GM12878 (cell line): Measurements from ENCODE around the gene PDK1. TPM values are rescaled to one million over a fixed set of nuclear protein-coding genes. Genes with fewer than 3 reads are reported as not detected.

Source experiments
- ATAC-seq: fragments of 200-7000 bp; cut with Tn5 transposase; 3 replicates; pipeline ENCODE4 v1.9.1; 2020; ENCODE audit warnings: mild to moderate bottlenecking, moderate library complexity
- BruUV-seq: library from RNA; stranded (reverse); fragments of 400-500 nt; replicated peaks from 2 replicates; lab custom pipeline; 2021; lab: Mats Ljungman, UMichigan
- CTCF ChIA-PET: fragments of 300-600 bp; sonication (Branson Sonifier 250); formaldehyde crosslinking; extraction: SDS; loops from one replicate; lab custom pipeline; 2021; ENCODE audit warnings: inconsistent platforms; lab: Yijun Ruan, JAX
- POLR2A ChIA-PET: fragments of 350-600 bp; formaldehyde crosslinking; extraction: SDS; loops from one replicate; lab custom pipeline; 2021; ENCODE audit warnings: inconsistent platforms; lab: Charles Lee
- RAD21 ChIA-PET: fragments of 300-600 bp; sonication (Branson Sonifier 250); formaldehyde crosslinking; loops from one replicate; lab custom pipeline; 2023; ENCODE audit warnings: antibody characterized with exemption; ENCODE audit not compliant: unreplicated experiment; lab: Charles Lee
- SMC1A ChIA-PET: fragments of 300-600 bp; sonication (Branson Sonifier 250); formaldehyde crosslinking; loops from one replicate; lab custom pipeline; 2023; ENCODE audit not compliant: unreplicated experiment, uncharacterized antibody; lab: Charles Lee
- DNase-seq: peaks from one replicate; pipeline ENCODE4 v3.0.0-alpha.2; 2011; ENCODE audit warnings: low read depth, low spot score
- FAIRE-seq: peaks from 3 replicates; lab custom pipeline; 2011; peaks lifted over from hg19 to GRCh38; lab: Jason Lieb, UNC
- H2AFZ ChIP-seq: 2 replicates; pipeline ENCODE4 v1.6.0; 2011; ENCODE audit warnings: low read depth, low read length, control low read depth; ENCODE audit not compliant: control insufficient read depth
- H3K27ac ChIP-seq: 2 replicates; pipeline ENCODE4 v1.5.1; 2011; ENCODE audit warnings: control low read depth; ENCODE audit not compliant: control insufficient read depth, insufficient read depth
- H3K27me3 ChIP-seq, 2 experiments: replicated peaks in 1 of 2; 2 replicates each; pipeline versions ENCODE4 v1.6.0 to v1.6.1; 2011; ENCODE audit warnings: low read length in 1 of 2; ENCODE audit not compliant: control insufficient read depth in 2 of 2, insufficient read depth in 2 of 2
- H3K36me3 ChIP-seq, 2 experiments: 2 replicates each; pipeline ENCODE4 v1.5.1; 2011; ENCODE audit warnings: low read length in 1 of 2; ENCODE audit not compliant: control insufficient read depth in 2 of 2, insufficient read depth in 2 of 2
- H3K4me1 ChIP-seq: 2 replicates; pipeline ENCODE4 v1.6.1; 2011; ENCODE audit warnings: mild to moderate bottlenecking, low read length, moderate library complexity, mixed read lengths; ENCODE audit not compliant: control insufficient read depth, insufficient read depth
- H3K4me2 ChIP-seq: 2 replicates; pipeline ENCODE4 v1.6.0; 2011; ENCODE audit warnings: control low read depth; ENCODE audit not compliant: control insufficient read depth, insufficient read depth
- H3K4me3 ChIP-seq: fragments of 200-600 bp; sonication (generic); 2 replicates; pipeline ENCODE4 v1.5.1; 2016
- H3K79me2 ChIP-seq: 2 replicates; pipeline ENCODE4 v1.6.0; 2011; ENCODE audit warnings: low read length; ENCODE audit not compliant: control insufficient read depth, insufficient read depth
- H3K9ac ChIP-seq: 2 replicates; pipeline ENCODE4 v1.8.0; 2011; ENCODE audit warnings: low read length, control low read depth, mixed read lengths; ENCODE audit not compliant: control insufficient read depth, insufficient read depth
- H3K9me3 ChIP-seq: replicated peaks from 3 replicates; pipeline ENCODE4 v1.5.1; 2011; ENCODE audit warnings: mild to moderate bottlenecking, low read length; ENCODE audit not compliant: control insufficient read depth, insufficient read depth
- H4K20me1 ChIP-seq: 2 replicates; pipeline ENCODE4 v1.6.0; 2011; ENCODE audit not compliant: control insufficient read depth, insufficient read depth
- ATF2 ChIP-seq: IDR thresholded peaks from 2 replicates; pipeline ENCODE4 v1.6.1; 2012; ENCODE audit warnings: low read length, inconsistent platforms
- CEBPZ ChIP-seq: fragments of 150-350 bp; IDR thresholded peaks from 2 replicates; pipeline ENCODE4 v1.6.1; 2016; ENCODE audit warnings: low read depth, low read length
- CHD2 ChIP-seq: IDR thresholded peaks from 2 replicates; pipeline ENCODE4 v1.6.1; 2011; ENCODE audit warnings: low read depth, low read length, improper control_type of control experiment, borderline replicate concordance
- CUX1 ChIP-seq: IDR thresholded peaks from 2 replicates; pipeline ENCODE4 v1.6.1; 2012; ENCODE audit warnings: improper control_type of control experiment, low read depth, low read length; ENCODE audit not compliant: insufficient replicate concordance
- NFYB ChIP-seq: IDR thresholded peaks from 2 replicates; pipeline ENCODE4 v1.6.1; 2011; ENCODE audit warnings: low read depth, mild to moderate bottlenecking, low read length, improper control_type of control experiment, moderate library complexity; ENCODE audit not compliant: insufficient read depth
- RB1 ChIP-seq: fragments of 450-650 bp; formaldehyde crosslinking; IDR thresholded peaks from 2 replicates; pipeline ENCODE4 v1.6.1; 2017; ENCODE audit warnings: mild to moderate bottlenecking, borderline replicate concordance
- TARDBP ChIP-seq: IDR thresholded peaks from 2 replicates; pipeline ENCODE4 v1.6.1; 2016; ENCODE audit warnings: borderline replicate concordance
- ZNF207 ChIP-seq: fragments of 450-650 bp; IDR thresholded peaks from 2 replicates; pipeline ENCODE4 v1.6.1; 2014; ENCODE audit warnings: antibody characterized with exemption, mild to moderate bottlenecking, borderline replicate concordance
- WGBS: methylation state at CpG from one replicate; pipeline ENCODE4 v1.1.6; 2016; ENCODE audit warnings: low lambda C conversion rate; ENCODE audit not compliant: insufficient replicate concordance, insufficient coverage; ENCODE audit errors: missing lambda C conversion rate; 5-methylcytosine and 5-hydroxymethylcytosine counted together
- in situ Hi-C: fragments of 300-500 bp; cut with MboI; formaldehyde crosslinking; loops from 9 replicates; pipeline ENCODE4 v1.14.3; 2018; ENCODE audit warnings: mixed read lengths
- intact Hi-C: fragments of 100-400 bp; cut with micrococcal nuclease; formaldehyde crosslinking; loops from one replicate; pipeline ENCODE4 v1.14.2; 2022; ENCODE audit not compliant: unreplicated experiment
- polyA plus RNA-seq, 11 experiments: library from polyadenylated mRNA; depleted of rRNA in 4 of 11; unstranded in 6 of 11; stranded (reverse) in 5 of 11; fragments of >200 nt; fragmentation: Nextera tagmentation in 4 of 11; fragmentation: Illumina TruSeq in 1 of 11; extraction: Ambion mirVana in 4 of 11; extraction: Trizol in 1 of 11; gene quantifications; 1 replicate in 1 of 11; 2 replicates in 10 of 11; pipeline versions ENCODE4 v1.2.1 to v1.2.3, GENCODE V29; 2011 to 2016; ENCODE audit warnings: inconsistent platforms in 2 of 11, missing spikeins in 2 of 11, low read depth in 1 of 11
- total RNA-seq, 4 experiments: library from RNA; depleted of rRNA in 3 of 4; stranded (reverse); fragments of >200 nt in 3 of 4; fragmentation: Illumina TruSeq in 1 of 4; extraction: Trizol in 1 of 4; gene quantifications; 2 replicates each; pipeline versions ENCODE4 v1.2.1 to v1.2.3, GENCODE V29; 2013 to 2021

PDK1 gene
- total and polyA plus RNA-seq, 10 of the 15 experiments (the other 5 are each of a cell fraction or from before 2014, with no cell fraction given): 5.3 to 128 (median 17.1) TPM

DNA sequence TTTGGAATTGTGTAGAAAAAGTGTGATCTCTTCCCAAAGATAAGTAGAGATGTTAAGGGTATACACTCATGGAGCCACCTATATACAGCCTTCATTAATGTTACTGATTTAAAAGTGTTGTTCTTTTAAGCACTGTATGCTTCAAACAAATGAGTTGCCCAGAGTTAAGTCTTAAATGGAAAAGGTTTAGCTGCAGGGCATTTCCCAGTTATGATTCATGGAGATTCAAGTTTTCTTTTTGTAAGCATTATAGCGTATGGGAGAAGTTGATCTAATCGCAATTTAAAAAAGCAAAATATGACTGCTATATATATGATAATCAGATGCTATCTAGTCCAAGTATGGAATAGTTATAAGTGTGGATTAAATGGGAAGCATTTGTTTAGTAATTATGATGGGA, 4.8 kb downstream of the PDK1 start:
- no peaks in the 10 kb centered on the region for H3K9me3 ChIP-seq
- ChIA-PET RAD21 (interaction anchor here (0.6 kb wide), 1 partner anchor 1881 kb away, joined by 3 read pairs; no protein-coding TSS in a partner anchor), POLR2A (no interaction called here), SMC1A (interaction anchor here (1.9 kb wide), 1 partner anchor 10 kb away, joined by 4 read pairs; no protein-coding TSS in a partner anchor), CTCF (interaction anchor here (0.8 kb wide), 1 partner anchor 15 kb away, joined by 4 read pairs; no protein-coding TSS in a partner anchor)
- no peaks in the 10 kb centered on the region; the same call in 1 of the 2 replicates for H3K4me1 ChIP-seq
- no peak overlapping the region for H3K9ac ChIP-seq
- intact Hi-C loops: no loop called here
- no peak for ATAC-seq
- H3K27ac ChIP-seq: no peak overlapping the region
- in situ Hi-C loops: loop anchor here (25.0 kb wide), 1 partner anchor 1623 kb away; the partner anchor contains the start of gene GORASP2
- no peak overlapping the region for H2AFZ ChIP-seq
- WGBS: 100% methylated on average over 2 of the region's 2 CpGs
- no peak for FAIRE-seq
- H3K4me2 ChIP-seq: no peak overlapping the region
- H3K27me3 ChIP-seq: no peaks in the 10 kb centered on the region
- H4K20me1 ChIP-seq: peaks cover 4% of the 10 kb centered on the region; the same call in 1 of the 2 replicates
- no TSS peak for BruUV-seq
- H3K36me3 ChIP-seq: peaks cover 0 to 39% of the 10 kb centered on the region in 2 experiments; a peak in 2 of 4 replicates
- DNase-seq: no peak
- H3K4me3 ChIP-seq: no peak overlapping the region
- H3K79me2 ChIP-seq: peaks cover 60% of the 10 kb centered on the region
- TF ChIP-seq ZNF207 (no peak), NFYB (no peak), CUX1 (no peak), CEBPZ (no peak), CHD2 (no peak), ATF2 (no peak), TARDBP (no peak), RB1 (no peak)
